22Rv1 (cell line): Measurements from ENCODE around the gene SASH1.

Source experiments
- H3K27ac ChIP-seq: fragments of 450-650 bp; 2 replicates; pipeline ENCODE4 v1.5.1; 2017
- ZFX ChIP-seq: fragments of 450-650 bp; IDR thresholded peaks from 2 replicates; pipeline ENCODE4 v1.6.1; 2017; ENCODE audit warnings: antibody characterized with exemption, borderline replicate concordance
- TF ChIP-seq, protein P1 (sequence below): fragments of 450-650 bp; IDR thresholded peaks from 2 replicates; pipeline ENCODE4 v1.5.1; 2017; ENCODE audit warnings: mild to moderate bottlenecking

SASH1 gene

GRCh38 chr6:148550569-148550968, 207.9 kb downstream of the SASH1 start:
- H3K27ac ChIP-seq = no peak overlapping the region
- TF ChIP-seq, protein P1, sequence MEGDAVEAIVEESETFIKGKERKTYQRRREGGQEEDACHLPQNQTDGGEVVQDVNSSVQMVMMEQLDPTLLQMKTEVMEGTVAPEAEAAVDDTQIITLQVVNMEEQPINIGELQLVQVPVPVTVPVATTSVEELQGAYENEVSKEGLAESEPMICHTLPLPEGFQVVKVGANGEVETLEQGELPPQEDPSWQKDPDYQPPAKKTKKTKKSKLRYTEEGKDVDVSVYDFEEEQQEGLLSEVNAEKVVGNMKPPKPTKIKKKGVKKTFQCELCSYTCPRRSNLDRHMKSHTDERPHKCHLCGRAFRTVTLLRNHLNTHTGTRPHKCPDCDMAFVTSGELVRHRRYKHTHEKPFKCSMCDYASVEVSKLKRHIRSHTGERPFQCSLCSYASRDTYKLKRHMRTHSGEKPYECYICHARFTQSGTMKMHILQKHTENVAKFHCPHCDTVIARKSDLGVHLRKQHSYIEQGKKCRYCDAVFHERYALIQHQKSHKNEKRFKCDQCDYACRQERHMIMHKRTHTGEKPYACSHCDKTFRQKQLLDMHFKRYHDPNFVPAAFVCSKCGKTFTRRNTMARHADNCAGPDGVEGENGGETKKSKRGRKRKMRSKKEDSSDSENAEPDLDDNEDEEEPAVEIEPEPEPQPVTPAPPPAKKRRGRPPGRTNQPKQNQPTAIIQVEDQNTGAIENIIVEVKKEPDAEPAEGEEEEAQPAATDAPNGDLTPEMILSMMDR = no peak
- TF ChIP-seq ZFX = no peak

DNA sequence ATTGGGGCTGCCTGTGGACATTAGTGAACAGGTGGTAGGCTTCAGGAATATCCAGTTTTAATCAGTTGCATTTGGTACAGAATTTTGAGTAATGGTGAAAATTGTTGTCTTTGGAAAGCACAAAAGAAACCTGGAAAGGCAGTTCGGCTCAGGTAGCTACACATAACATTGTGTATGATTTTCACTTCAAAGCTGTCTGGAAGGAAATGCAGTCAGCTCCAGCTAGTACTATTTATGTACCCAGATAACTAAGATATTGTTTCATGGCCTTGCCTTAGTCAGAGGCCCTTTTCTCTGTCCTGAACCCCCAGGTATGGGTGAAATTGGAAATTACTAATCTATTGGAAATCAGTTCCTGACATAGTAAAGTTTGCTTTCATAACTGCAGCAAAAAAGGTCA, 208.6 kb downstream of the SASH1 start:
- no peak for TF ChIP-seq ZFX
- TF ChIP-seq, protein P1 = no peak
- H3K27ac ChIP-seq = no peak overlapping the region

GRCh38 chr6:148556410-148556809, 213.8 kb downstream of the SASH1 start:
- TF ChIP-seq ZFX = no peak
- TF ChIP-seq, protein P1 = no peak
- no peak overlapping the region for H3K27ac ChIP-seq

- H3K27ac ChIP-seq = no peak overlapping the region
- TF ChIP-seq, protein P1 = no peak
- TF ChIP-seq ZFX = no peak
Measured at GRCh38 chr6:148557796-148558321, 215.2 kb downstream of the SASH1 start.

GRCh38 chr6:148559848-148560433, 217.3 kb downstream of the SASH1 start:
- H3K27ac ChIP-seq = no peak overlapping the region
- TF ChIP-seq, protein P1 = peak; percentile 99
- no peak for TF ChIP-seq ZFX

DNA sequence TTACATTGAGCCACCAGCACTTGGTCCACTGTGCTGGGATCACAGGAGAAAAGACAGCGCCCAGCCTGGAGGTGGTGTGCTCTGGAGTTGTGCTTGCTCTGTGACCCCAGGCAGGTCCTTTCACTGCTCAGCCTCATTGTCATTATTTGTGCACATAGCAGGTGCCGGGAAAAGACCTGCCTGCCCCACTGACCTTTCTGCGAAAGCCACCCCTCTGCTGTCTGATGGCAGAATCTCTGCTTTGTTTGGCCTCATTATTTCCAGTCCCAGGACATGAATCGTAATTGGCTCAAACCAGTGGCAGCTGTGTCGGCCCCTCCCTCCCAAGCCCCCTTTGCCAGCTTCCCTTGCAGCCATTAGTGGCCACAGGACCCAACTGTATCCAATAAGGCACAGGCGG, 219.0 kb downstream of the SASH1 start:
- no peak overlapping the region for H3K27ac ChIP-seq
- TF ChIP-seq, protein P1 = no peak
- TF ChIP-seq ZFX = no peak

DNA sequence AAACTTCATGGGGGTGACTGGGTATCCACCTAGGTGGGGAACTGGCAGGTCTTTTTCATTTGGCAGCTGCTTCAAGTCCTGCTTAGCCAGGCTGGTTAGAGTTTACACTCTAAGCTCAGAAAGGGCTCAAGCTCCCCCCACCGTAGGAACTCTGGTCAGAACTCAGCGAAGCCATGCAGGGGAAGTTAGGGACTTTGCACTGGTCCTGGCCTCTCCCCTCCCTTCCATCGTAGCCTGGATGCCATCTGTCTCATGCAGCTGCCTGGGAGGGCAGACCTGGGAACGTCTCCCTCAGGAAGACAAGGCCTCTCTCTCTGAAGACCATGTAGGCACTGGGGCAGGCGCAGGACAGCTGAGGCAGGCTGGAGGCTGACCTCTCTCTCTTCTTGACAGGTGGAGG, 220.4 kb downstream of the SASH1 start:
- no peak overlapping the region for H3K27ac ChIP-seq
- TF ChIP-seq ZFX = no peak
- TF ChIP-seq, protein P1 = no peak
